Measurements from ENCODE around the gene SKI.
"Not testable (repeated sequence)": the region's sequence is repeated elsewhere in the genome, so short reads cannot be mapped to it uniquely, and the experiment has no call there.

The SKI gene

DNA sequence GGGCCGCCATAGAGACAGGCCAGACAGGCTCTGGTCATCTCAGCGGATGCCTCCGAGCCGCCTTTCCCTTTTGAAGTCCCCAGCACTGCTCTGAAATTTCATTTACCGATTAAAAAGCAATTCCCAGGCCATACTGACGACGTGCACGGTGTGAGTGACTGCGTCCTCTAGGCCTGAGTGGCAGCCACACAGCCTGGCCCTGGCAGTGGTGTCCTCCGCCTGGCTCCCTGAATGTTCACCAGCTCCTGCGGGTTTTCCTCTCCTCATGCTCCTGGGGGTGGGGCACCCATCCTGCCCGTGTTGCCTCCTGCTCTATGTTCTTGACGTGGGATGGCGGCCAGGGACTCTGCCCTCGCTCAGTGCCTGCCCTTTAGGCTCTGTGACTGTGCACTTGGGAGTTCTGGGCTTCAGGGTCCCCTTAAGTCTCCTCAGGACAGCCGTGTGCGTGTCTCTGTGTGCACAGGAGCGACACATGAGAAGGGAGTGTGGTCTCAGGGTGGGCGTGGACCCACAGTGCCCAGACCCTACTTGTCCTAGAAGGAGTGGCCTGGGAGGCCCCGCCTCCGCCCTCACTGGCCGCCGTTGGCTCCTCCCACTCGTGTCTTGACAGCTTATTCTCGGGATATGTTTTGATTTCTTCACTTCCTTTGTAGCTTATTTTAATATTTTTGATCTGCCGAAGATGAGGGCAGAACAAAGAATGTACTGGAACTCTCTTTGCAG is 3.6 kb downstream of the SKI start:
- DNase-seq: peak in 1 of 2 experiments; percentile 18

- no peak for DNase-seq
Observed at GRCh38 chr1:2232255-2232915, 4.3 kb downstream of the SKI start.

GRCh38 chr1:2232916-2233438 is 4.9 kb downstream of the SKI start:
- no peak for DNase-seq

GRCh38 chr1:2233468-2233867 is 5.3 kb downstream of the SKI start:
- no peak for DNase-seq

DNA sequence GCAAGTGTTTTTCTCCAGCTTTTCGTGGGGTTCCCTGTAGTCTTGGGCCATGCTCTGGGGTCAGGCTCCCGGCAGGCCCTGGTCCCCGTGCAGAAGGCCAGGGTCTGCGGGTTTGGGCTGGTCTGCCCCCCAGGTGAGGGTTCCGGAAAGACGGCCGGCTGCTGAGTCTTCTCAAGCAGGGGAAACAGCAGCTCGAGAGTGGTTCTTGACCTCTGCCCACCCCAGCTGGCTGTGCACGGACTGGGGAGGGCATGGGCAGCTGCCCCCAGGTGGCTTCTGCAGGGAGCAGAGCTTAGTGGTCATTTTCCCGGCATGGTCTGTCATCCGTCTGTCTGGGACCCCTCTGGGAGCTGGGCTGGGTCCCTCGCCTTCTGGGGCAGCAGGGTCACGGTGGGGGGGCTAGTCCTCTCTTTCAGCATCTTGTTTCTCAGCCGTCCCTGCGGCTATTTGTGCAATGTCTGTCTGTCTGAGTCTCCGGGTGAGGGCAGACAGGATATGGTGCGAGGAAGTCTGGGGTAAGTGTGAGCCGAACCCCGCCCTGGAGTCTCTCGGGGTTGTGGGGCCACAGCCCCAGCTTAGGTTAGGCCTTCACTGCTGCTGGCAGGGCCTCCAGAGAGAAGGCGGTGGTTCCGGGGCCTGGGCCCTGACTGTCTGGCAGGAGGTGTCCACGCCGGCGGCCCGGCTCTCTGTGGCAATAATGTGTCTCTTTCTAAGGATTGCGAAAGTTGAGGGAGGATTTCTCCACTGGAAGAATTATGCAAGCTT is 6.1 kb downstream of the SKI start:
- no peak for DNase-seq

GRCh38 chr1:2234762-2235113 is 6.6 kb downstream of the SKI start:
- no peak for DNase-seq

DNA sequence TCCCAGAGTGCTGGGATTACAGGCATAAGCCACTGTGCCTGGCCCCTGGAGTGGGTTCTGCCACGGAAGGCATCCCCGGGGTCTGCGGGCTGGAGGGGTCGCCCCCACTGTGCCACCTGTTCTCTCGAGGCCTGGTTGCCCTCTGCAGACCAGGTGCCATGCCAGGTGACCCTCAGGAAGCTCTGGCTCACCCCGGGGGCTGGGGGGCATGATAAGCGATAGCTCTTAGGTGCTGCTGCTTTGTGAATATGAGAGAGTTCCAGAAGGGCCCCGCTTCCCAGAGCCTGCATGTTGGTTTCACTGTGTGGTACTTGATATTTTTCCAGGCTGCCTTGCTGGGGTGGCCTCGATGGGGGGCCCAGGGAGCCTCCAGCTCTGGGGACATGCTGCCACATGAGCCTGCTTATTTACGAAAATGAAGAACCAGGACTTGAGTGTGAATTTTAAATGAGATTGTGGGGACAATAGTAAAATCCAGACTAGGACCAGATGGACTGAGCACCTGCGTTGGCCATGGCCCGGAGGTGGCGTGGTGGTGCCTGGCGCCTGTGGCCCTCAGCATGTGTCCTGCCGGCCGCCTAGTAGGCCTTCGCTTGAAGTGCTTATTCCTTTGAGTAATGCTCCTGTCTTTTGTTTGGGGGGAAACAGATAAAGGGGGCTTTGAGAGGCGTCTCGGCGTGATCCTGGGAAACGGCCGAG is 7.3 kb downstream of the SKI start:
- DNase-seq: no peak

GRCh38 chr1:2236695-2237677 is 8.9 kb downstream of the SKI start:
- no peak for DNase-seq

DNA sequence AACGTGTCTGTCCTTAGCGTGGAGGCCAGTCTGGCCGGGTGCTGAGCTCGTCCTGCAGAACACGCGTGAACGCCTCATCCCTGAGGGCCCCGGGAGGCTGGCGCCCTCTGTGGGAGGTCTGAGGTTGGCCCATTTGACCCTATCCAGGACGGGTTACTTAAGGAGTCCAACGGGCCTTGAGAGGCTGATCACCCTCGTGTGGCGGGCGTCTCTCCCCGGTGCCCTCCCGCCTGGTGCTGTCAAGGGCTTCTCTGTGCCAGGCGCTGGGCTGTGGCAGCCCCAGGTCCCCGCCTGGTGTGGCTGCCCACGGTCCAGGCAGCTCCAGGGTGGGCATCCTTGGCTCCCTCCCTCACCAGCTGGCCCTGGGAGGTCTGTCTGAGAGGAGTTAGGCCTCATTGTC is 9.7 kb downstream of the SKI start:
- no peak for DNase-seq

DNA sequence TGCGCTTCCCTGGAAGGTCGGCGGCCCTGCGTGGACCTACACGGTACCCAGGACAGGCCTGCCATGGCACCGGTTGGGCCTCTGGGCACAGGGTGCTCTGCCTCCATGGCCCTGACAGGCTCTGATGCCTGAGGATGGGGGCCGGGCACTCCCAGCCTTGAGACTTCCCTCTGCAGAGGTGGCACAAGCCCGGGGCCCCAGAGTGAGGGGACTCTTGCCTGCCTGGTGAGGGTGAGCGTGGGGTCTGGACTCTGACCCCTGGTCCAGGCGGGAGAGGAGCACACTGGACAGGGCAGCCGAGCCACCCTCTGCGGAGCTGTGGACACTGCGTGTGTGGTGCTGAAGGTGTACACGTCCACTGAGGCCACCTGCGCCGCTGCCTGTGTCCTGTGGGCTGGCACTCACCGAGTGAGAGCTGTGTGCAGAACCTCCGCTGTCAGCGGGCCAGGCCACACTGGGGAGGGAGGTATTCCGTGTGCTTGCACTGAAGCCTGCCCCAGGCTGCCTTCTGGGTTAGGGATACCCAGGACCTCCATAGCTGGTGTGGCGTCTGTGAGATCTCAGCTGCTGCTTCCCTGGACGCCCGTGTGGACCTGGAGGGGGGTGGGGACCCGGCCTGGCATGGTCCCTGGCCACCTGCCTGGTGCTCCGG is 10.4 kb downstream of the SKI start:
- DNase-seq: no peak

- no peak for DNase-seq
Observed at GRCh38 chr1:2239013-2239370, 10.9 kb downstream of the SKI start.

DNA sequence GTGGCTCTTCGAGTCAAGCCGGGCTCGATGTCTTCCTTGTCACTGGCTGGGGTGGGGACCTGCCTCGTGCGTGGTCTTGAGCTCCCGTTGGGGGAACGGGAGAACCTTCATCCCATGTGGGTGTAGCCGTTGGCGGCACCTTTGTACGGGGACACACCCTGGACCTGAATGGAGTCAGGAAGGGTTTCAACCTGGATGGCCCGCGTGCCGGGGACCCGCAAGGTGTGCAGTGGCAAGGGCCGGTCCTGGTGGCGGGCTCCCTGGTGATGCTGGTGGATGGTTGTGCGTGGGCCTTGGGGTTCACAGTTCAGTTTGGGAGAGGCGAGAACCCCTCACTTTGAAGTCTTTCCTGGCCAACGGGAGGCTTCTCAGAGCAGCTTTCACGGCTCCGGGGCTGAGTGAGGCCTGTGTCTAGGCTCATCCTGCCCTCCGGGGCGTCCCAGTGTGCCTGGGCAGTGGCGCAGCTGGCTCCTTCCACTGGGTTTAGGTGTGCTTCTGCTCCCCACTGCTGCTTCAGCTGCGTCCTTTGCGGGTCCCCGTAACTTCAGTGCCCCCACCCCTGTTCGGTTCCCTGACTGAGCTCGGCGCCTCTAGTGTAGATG is 11.4 kb downstream of the SKI start:
- DNase-seq: no peak

DNA sequence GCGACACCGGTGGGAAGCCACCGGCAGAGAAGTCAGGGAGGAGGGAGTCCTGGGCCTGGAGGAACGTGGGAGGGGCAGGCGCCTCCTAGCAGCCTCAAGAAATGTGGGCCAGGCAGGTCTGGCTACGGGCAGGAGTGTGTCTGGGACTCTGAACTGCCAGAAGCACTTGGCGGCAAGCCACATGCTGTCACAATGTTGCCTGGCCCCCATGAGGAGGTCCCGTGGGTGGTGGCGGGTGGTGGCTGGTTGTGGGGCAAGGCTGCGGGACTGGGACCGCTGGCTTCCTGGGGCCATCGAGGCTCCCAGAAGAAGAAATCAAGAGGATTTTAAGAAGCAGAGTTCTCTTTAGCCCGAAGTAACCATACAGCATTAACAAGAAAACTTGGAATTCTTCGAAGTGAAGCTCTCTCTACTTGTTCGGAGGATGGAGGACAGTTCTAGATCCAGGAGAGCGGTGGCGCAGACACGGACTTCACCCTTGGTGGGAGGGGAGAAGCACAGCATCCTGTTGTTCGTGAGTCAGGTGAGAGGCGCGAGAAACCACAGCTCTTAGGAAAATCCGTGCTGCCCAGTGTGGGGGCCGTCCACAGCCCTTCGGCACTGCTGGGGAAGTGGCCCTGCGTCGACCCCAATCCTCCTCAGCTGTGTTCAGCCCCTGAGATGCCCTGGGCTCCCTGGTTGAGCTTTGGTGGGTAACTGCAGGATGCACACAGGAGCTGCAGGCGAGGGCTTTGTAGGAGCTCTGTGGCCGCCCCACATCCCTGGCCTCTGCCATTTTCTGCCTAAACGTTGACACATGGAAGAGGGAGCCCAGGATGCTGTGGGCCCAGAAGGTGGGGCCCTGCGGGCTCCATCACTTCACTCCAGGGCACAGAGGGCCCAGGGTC is 12.4 kb downstream of the SKI start:
- DNase-seq: no peak

DNA sequence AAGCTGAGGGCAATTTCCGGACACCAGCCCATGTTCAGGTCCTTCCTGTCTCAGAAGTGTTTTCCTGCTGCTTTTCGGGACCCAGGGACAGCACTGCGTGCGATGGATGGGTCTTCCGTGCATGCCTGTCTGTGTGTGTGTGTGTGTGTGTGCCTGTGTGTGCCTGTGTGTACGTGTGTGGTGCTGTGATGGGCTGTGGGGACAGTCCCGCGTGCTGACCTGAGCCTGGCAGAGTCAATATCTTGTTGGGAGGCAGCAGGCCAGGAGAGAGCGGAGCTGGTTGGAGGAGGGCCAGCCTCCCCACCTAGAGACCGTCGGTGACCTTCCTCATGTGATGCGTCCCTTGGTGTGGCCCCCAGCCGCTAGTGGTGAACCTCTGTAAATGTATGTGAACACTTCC is 13.7 kb downstream of the SKI start:
- DNase-seq: no peak

DNA sequence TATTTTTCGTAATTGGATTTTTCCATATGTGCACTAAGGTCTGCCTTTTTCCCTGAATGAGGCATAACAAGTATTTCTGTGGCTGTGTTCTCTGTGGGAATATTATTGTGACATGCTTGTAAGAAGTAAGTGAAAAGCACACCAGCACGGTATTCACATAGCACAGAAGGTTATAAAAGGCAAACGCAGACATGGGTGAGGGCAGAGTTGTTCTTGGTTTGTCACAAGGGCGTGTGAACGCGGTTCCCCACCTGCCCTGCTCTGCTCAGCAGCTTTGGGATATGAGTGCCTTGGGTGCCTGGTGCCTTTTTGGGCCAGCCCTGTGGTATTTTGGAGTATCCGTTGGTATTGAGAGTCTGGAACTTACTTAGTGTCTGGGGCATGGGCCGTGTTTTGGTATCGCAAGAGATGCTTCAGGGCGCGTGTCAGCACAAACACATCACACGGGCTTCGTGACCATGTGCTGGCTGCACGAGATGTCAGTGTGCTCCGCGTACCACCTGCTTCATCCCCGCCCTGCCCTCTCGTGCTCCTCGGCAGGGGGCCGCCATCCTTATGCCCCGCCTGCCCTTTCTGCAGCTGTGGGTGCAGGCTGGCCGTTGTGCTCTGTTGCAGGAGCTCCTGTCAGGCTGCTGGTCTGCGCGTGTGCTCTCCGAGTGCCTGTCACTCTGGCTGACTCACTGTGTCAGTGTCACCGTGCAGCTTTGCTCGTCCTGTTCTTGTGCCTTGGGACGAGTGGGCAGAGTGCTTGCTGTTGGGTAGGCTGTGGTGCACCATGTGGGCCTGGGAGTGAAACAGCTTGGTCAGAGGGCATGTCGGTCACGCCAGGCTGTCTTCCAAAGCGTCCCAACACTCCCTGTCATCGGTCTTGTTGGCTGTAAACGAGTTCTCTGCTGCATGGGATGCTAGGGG is 15.0 kb downstream of the SKI start:
- DNase-seq: peak; percentile 29 to 50

DNA sequence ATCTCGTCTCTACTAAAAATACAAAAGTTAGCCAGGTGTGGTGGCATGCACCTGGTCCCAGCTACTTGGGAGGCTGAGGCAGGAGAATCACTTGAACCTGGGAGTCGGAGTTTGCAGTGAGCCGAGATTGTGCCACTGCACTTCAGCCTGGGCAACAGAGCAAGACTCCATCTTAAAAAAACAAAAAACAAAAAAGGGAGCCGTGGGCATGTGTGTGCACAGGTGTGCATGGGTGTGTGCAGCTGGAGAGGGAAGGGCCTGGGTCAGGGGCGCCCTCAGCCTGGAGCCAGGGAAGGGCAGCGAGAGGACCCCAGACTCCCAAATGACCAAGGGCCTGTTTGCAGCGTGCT is 18.9 kb downstream of the SKI start:
- DNase-seq: not testable (repeated sequence)

DNA sequence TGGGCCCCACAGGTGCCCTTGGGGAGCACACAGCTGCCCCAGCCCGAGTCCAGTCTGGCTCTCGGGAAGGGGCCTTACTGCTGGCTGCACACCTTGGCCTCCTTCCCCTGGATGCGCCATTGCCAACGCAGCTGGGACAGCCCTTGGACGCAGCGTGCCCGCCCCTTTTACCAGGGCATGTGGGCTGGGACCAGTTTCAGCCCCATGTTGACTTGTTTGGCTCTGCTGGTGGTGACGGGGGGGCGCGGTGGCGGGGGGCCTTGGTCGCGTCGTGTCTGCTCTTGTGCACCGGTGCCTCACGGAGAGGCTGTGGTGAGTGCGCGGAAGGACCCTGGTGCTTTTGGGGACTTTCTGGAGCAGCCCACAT is 19.6 kb downstream of the SKI start:
- no peak for DNase-seq

- DNase-seq: no peak
Observed at GRCh38 chr1:2248127-2248826, 20.2 kb downstream of the SKI start.

Measured in NCI-H187 (cell line).